NCI-H524 (cell line): ENCODE measurements around the gene S100A1.
A peak's percentile ranks its signal among the peaks of the same experiment; 100 is the strongest.
"Not testable (repeated sequence)": the region's sequence is repeated elsewhere in the genome, so short reads cannot be mapped to it uniquely, and the experiment has no call there.

Experiments
- DNase-seq, 2 experiments: peaks; one replicate each; lab custom pipeline; 2025; lab: John Stamatoyannopoulos, UW

S100A1 gene

GRCh38 chr1:153631047-153632022 is 3.1 kb downstream of the S100A1 start:
- peak; percentile 60 to 85 for DNase-seq

- no peak for DNase-seq
Measured at GRCh38 chr1:153633161-153633753, 5.0 kb downstream of the S100A1 start.

- DNase-seq, result peak; percentile 84 to 95
Measured at GRCh38 chr1:153633754-153634665, 5.8 kb downstream of the S100A1 start, which contains the start of gene CHTOP. CHTOP (plus strand) TSS chr1:153634066; CDS start chr1:153636589, 2,523 bp downstream.

- no peak for DNase-seq
Measured at GRCh38 chr1:153635872-153636271, 7.6 kb downstream of the S100A1 start.

- no peak for DNase-seq
Measured at GRCh38 chr1:153636312-153636711, 8.1 kb downstream of the S100A1 start.

- peak; percentile 5 to 17 for DNase-seq
Measured at GRCh38 chr1:153638261-153638660, 10.0 kb downstream of the S100A1 start.

- no peak for DNase-seq
Measured at GRCh38 chr1:153639280-153639679, 11.0 kb downstream of the S100A1 start.

- DNase-seq, result not testable (repeated sequence)
Measured at GRCh38 chr1:153640213-153640612, 12.0 kb downstream of the S100A1 start.

GRCh38 chr1:153640861-153641260 is 12.6 kb downstream of the S100A1 start:
- no peak for DNase-seq

GRCh38 chr1:153642161-153642560 is 13.9 kb downstream of the S100A1 start:
- no peak for DNase-seq

GRCh38 chr1:153643100-153643499 is 14.9 kb downstream of the S100A1 start:
- no peak for DNase-seq

GRCh38 chr1:153643816-153644215 is 15.6 kb downstream of the S100A1 start:
- DNase-seq, result no peak

- no peak for DNase-seq
Measured at GRCh38 chr1:153646672-153647345, 18.6 kb downstream of the S100A1 start.

GRCh38 chr1:153647346-153647714 is 19.1 kb downstream of the S100A1 start:
- DNase-seq, result peak in 1 of 2 experiments; percentile 11

- no peak for DNase-seq
Measured at GRCh38 chr1:153648000-153648643, 19.9 kb downstream of the S100A1 start.

- DNase-seq, result no peak
Measured at GRCh38 chr1:153649137-153649862, 21.1 kb downstream of the S100A1 start.

- no peak for DNase-seq
Measured at GRCh38 chr1:153649863-153650235, 21.6 kb downstream of the S100A1 start.

GRCh38 chr1:153651771-153652170 is 23.5 kb downstream of the S100A1 start:
- no peak for DNase-seq

- DNase-seq, result no peak
Measured at GRCh38 chr1:153652805-153653500, 24.7 kb downstream of the S100A1 start.

GRCh38 chr1:153655333-153655732 is 27.1 kb downstream of the S100A1 start:
- DNase-seq, result no peak
